ENCODE results near the gene EFHC1.

The EFHC1 gene

DNA sequence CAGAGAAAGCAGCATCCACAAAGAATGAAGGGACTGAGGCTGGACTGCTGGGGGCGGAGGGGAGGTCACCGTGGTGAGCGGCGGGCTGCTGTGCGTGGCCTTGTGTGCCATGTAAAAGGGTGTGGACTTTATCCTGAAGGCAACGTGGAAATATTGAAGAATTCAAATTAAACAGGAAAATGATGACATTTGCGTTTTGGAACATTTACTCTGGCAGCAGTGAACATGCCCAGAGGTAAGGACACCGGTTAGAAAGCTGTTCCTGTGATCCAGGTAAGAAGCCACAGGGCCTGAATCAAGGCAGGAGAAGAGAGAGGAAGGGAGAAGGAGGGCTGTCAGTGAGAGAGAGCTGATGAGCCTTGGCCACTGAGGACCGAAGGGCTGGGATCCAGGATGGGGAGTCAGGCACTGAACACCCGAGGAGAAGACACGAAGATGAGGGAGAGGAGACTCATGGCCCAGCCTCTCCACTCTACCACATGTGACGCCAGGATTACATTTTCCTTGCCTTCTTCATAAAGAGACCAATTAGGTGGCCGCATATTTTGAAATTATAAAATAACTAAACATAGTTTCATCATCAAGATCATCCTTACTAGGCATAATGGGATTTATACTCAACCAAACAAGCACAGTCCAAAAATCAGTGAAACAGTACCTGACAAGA, 98.3 kb downstream of the EFHC1 start:
- DNase-seq (ENCODE audit: low read depth), result no peak

DNA sequence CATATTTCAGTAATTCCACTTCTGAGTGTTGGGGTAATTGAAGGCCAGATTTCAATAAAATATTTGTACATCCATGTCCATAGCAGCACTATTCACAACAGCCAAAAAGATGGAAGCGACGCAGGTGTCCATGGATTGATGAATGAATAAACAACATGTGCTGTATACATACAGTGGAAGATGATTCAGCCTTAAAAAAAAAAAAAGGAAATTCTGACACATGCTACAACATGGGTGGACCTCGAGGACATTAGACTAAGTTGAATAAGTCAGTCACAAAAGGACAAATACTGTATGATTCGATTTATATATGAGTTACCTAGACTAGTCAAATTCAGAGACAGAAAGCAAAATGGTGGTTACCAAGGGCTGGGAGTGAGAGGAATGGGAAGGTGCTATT, 99.5 kb downstream of the EFHC1 start:
- DNase-seq (ENCODE audit: low read depth), result no peak

DNA sequence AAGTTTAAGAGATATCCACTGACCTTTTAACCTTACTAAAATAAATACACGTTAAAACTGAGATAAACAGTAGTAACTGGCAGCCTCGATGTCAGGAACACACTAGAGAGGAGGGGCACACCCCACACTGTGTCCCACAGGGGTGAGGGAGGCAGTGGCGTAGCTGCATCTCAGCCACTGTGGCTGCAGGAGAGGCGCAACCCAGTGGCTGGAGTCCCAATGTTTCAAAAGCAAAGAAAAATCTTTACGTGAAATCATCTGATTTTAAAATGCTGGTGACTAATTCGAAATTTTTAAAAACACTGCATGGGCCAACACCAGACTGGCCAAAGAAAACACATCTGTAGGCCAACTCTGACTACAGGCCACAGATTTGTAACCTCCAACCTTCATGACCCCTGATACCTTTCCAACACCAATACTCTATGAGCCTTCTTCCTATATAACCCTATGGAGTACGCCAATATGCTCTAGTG, 102.0 kb downstream of the EFHC1 start:
- DNase-seq (ENCODE audit: low read depth), result no peak

DNA sequence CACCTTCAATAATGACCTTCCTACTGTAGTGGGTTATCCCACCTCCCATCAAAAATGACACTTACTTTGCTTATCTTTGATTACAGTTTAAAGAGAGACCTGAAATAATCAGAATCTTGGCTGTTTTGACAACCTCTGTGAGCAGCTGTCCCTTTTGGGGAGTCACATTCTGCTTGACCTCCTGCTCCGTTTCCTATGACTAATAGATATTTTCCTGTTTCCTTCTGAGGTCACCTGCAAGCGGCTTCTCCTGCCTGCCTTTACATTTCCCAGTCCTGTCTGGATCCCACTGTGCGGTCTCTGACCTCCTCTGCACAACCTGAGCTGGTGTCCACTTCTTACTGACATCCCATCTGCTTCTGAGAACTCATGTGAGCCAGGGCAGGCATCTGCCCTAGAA, 102.5 kb downstream of the EFHC1 start:
- no peak for DNase-seq (ENCODE audit: low read depth)

DNA sequence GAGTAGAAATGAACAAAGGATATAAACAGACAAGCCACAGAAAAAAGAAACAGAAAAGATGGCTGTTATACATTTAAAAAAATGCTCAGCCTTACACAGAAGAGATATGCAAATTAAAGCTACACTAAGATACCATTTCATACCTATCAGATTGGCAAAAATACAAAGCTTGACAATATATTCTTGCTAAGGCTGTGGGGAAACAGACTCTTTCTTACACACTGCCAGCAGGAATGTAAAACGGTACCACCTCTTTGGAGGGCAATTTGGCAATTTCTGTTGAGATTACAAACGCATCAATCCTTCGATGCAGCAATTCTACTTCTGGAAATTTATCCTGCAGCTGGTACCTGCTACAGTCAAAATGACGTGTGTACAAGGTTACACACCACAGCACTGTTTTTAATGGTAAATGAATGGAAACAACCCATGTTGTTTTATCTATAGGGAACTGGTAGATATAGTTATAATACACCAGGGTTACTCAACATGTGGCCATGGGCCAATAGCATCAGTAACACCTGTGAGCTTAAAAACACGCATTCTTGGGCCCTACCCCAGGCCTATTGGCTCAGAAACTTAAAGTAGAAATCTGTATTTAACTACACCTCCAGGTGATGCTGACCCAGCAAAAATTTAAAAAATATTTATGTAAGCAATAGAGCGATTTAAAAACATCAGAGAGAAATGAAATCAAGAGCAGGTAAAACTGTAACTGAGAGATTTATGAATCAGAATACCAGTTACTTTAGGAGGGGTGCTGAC, 103.4 kb downstream of the EFHC1 start:
- DNase-seq (ENCODE audit: low read depth), result no peak

DNA sequence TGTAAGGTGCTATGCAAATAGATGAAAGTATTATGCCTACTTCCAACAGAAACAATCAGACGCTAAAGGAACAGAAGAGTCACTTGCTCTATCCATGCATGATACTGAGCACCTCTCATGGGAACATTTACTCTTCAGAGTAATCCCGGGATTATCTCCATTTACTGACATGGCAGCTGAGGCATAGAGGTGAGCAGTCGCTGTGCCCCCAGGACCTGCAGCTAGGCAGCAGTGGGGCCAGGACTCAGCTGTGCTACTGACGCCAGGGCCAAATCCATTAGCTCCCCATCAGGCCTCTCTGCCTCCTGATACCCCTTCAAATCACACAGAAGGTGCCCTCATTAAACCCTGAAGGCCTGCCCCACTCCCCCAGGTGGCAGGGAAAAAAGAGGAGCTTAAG, 104.8 kb downstream of the EFHC1 start:
- DNase-seq (ENCODE audit: low read depth), result no peak

DNA sequence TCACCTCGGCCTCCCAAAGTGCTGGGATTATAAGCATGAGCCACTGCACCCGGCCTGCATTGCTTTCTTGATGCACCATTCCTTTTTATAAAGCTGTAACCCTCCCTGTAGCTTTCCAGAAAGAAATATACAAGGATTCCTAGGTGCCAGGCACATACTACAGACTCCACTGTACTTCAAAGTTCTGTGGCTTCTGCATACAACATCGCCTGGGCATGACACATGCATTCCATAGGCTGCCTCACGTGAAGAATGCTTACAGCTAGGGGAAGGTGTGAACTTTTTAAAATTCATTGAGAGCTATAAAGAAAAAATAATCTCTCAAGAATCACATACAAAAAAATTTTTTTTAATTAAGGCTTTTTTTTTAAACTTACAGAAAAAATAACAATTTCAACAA, 106.5 kb downstream of the EFHC1 start:
- DNase-seq (ENCODE audit: low read depth), result no peak

DNA sequence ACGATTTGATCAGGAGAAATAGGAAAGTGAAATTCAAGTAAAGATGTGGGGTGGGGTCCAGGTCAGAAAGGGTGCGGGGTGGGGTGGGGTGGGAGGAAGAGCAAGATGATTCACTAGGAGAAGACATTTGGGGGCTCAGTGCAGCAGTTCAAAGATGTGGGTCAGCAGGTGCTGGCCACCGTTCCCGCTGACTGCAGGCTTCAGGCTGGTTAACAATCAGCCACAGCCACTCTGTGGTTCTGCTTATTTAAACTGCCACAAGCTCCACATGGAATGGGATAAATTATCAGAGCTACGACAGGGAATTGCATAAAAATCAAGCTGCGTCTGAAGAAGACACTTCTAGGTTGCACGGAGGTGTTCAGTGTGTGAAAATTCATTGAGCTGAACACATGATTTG, 107.3 kb downstream of the EFHC1 start:
- no peak for DNase-seq (ENCODE audit: low read depth)

DNA sequence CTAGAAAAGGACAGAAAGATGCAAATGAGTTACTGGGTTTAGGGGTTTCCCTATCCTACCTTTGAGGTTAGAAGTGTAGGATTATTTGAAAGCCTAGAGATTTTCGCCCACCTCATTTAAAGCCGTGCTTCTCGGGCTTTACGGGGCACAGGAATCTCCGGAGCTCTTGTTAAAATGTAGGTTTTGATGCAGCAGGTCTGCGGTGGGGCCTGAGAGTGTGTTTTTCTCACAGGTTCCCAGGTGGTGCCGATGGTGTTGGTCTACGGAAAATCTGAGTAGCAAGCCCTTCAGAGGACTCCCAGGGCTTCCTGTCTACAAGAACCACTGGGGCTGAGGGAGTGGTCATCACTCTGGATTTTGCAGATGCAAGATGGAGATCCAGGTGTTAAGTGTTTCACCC, 109.2 kb downstream of the EFHC1 start:
- no peak for DNase-seq (ENCODE audit: low read depth)

DNA sequence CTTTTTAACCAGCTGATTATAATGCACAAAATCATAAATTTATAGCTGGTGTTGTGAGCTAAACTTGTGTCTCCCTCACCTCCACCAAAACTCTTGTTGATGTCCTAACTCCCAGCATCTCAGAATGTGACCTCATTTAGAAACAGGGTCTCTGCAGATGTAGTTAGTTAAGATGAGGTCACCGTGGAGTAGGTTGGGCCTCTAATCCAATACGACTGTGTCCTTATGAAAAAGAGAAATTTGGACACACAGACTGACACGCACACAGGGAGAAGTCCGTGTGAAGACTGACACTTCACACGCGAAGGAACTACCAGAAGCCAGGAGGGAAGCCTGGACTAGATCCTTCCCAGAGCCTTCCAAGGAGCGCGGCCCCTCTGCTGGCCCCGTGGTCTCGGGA, 110.2 kb downstream of the EFHC1 start:
- DNase-seq (ENCODE audit: low read depth), result no peak

DNA sequence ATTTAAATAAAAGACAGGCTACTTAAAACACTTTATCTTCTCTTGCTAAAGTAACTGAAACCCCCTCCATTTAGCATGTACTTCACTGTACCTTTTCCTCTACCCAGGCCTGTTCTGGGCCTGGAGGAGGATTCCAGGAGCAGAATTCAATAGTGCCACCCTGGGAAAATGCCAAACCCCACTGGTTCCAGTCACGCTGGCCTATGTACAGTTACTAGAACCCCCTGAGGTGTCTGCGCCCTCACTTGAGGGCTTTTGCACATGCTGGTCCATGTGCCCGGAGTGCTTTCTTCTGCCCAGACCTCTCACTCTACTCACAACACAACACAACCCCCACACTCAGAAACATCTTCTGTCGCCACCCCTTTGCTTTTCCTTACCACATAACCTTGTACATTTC, 111.3 kb downstream of the EFHC1 start:
- no peak for DNase-seq (ENCODE audit: low read depth)

DNA sequence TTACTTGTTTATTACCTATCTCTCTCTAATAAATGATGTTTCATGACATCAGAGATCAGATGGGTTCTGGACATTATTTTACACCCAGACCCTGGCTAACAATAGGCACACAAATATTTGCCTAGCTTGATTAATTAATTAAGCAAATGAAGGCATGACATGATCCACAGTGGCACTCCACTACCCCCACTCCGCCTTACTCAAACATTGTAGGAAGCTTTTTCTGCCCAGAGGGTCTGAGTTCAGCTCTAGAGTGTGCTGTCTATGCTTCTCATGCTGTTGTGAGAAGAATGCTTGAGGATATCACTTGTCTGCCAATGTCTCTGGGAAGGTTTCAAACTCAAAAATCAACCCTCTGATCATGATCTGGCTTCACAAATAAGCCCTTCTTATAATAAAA, 111.7 kb downstream of the EFHC1 start:
- DNase-seq (ENCODE audit: low read depth), result no peak

DNA sequence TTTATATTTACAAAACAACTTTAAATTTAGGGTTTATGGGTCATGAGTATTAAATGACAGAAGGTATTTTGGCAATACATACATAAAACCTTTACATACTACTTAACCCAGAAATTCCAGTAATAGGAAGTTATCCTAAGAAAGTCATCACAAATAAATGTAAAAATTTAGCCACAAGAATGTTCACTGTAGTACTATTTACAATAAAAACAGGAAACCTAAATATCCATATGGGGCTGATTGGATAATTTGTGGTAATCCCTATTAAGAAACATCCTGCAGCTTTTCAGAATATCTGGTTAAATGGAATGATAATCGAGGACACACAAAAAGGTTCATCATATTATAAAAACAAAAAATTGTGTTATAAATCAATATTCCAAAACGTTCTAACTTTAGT, 112.3 kb downstream of the EFHC1 start:
- no peak for DNase-seq (ENCODE audit: low read depth)

DNA sequence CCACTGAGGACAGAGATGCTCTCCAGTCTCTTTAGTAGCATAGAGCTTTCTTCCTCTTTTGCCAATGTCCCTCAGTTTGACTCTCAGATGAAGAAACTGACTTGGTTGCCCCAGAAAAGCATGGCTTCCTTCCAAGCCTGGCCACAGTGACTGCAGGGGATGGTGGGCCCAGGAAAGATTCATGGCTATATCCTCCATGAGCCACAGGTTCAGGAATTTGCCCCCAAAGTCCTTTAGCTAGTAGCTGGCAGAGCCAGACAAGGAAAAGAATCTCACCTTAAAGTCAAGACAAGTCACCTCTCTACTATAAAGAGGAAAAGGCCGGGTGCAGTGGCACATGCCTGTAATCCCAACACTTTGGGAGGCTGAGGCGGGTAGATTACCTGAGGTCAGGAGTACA, 113.3 kb downstream of the EFHC1 start:
- DNase-seq (ENCODE audit: low read depth), result no peak

DNA sequence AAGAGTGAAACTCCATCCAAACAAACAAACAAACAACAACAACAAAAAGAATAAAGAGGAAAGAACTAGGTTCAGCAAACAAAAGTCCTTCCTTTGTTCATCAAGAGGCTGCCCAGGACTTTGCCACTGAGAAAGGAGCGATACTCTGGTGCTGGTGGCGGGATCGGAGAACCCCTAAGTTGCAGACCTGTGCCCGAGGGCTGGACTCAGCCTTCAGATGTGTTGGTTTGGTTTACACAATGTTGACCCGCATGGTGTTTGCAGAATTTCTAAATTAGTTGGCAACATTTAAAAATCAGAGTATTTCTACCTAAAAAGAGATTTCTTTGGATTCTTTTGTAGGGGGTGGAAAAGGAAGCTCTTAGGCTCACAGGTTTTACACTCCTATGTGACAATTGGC, 114.2 kb downstream of the EFHC1 start:
- no peak for DNase-seq (ENCODE audit: low read depth)

DNA sequence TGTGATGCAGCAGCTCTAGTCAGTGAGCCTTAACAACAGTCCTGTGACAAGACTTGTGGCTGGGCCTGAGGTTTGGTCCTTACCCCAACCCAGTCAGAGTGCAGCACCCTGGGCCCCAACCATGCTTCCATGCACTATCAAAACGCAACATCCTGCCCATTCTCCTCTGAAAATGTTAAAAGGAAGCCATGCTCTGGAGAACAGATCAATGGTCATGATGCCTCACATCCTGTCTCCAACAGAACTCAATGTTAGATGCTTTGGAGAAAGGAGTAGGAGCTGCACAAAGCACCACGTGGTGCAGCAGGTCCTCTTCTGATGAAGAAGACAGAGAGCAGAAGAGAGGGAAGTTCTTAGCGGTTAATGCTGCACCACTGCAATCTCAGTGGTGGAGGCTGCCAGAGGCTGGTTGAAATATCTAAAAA, 114.8 kb downstream of the EFHC1 start:
- no peak for DNase-seq (ENCODE audit: low read depth)

DNA sequence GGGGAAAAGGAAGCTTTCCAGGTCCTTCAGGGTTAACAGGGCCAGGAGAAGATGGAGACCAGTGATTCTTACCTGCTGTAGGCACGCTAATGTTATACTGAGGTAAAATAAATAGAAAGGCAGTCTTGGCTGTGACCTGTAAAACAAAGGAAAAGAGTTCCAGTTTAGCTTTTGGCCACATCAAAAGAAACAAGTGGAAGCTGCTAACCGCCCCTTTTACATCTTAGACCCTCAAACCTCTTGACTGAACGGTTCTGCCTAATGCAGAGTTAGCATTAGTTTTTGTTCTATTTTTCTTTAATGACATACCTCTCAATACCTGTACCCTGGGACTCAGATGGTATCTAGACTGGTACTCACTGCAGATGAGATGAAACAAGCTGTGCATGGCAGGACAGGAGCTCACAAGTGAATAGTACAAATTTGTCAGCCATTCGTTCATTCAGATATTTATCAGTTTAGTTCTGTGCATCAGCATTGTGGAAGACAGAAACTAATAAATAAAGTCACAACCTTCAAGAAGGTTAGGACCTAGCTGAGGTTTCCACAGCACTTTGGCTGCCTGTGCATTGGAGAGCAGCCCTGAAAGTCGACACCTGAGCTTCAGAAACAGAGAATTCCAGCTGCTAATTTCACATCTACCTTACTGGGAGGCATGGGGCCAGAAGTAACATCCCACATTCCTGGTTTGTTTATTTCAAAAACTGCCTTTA, 115.7 kb downstream of the EFHC1 start:
- DNase-seq (ENCODE audit: low read depth), result no peak

DNA sequence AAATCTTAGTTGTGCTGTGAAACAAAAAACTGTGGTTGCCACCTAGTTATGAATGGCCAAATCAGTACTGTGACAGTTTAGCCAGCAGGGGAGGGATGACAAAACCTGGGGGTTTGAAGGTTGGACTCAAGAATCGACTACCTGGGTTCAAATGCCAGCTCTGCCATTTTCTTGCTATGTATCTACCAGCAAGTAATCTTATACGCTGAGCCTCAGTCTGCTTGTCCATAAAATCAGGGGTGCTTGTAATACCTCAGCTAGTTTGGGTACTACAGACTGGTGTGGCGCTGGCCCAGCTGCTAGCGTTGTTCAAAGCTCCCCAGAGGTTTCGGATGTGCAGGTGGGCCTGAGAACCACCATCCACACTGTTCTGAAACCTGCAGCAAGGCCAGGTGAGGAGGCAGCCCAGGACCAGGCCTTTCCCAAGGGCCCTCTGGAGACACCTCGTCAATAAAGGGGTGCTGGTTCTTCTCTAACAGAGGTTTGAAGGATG, 116.3 kb downstream of the EFHC1 start:
- DNase-seq (ENCODE audit: low read depth), result no peak

DNA sequence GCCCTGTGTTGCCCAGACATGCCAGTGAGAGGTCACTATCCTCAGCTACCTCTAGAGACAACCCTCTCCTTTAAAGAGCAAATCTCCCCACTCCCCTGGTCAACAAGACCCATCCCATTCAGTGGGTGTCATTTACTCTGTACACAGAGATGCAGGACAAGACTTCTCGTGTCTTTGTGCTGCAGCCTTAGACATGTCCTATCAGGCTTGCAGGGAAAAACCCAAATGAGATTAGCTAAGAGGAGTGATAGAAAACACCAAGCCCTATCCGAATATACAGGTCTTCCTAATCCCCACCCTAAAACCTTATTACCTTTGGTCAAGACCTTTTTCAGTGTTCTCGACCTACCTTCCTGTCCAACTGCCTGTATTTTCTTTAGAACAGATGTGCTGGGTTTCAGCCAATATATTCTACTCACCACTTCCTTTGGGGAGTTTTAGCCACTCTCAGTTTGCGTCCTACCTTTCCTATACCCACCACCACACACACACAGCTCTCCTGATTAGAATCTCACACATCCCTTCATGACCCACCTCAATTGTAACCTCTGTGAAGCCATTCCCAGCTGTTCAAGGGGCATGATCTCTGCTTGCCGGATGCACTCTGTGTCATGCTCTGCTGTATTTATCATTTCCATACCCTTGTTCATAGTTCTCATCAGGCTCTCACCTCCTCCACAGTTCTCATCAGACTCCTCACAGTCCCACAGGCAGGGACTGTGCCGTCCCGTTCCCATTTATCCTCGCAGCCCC, 117.0 kb downstream of the EFHC1 start:
- DNase-seq (ENCODE audit: low read depth), result no peak

DNA sequence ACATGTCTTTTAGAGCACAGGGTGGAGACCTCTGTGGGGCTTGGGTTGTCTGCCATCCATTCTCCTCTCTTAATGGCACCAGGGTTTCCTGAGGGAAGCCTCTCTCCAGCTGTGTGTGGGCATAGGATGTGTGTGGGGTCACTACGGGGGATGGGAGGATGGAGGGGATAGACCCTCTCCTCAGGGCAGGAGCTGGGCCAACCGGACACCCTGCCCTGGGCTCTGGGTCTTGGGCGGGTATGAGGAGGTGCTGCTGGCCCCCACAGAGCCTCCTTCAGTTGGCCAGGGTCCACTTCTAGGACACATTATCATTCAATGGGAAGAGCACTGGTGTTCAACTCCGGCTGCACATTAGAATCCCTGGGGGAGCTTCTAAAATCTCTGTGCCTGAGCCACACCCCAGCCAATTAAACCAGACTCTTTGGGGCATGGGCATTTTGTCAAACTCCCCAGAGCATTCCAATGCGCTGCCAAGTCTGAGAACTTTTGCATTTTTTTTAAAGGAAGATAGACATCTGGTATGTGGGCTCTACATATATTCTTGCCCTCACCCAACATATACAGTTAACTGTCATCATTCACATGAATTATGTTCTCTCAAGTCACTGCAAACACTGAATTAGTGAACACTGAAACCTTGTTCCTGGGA, 118.2 kb downstream of the EFHC1 start:
- no peak for DNase-seq (ENCODE audit: low read depth)

DNA sequence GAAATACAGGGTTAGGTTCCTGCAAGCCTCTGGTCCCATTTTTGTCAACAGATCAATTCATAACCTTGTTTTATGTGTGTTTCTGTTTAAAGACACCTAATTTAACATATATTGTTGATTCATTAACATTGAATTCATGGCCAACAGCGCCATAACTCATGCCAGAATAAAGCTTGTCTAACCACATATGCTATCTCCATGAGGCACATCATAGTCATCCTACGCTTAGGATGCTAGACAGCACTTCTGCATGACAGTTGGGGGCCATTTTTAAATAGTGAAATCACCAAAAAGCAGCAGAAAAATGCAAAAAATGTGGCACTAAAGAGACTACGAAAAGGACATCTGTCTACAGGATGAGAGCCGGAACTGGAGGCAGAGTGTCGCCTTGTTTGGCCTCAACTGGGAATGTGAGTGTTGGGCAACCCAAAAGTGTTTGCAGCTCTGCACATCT, 118.8 kb downstream of the EFHC1 start:
- no peak for DNase-seq (ENCODE audit: low read depth)

DNA sequence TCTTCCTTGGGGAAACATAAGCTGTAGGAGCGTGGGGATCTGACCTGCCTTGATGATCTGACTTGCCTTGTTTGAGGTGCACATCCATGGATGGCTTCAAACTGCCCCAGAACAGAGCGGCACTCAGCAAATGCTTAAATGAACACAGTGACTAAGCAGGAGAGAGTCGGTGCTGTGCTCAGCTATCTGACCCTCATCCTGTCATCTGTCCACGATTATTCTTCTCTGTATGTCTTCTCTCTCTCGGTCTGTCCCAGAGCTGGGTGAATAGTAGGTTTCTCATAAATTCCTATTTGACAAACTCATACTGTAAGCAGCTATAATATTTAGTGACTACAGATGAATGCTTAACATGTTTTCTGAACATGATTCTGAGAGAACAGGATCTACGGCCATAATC, 119.5 kb downstream of the EFHC1 start:
- no peak for DNase-seq (ENCODE audit: low read depth)

Data from stimulated activated CD8-positive, alpha-beta memory T cell treated with anti-CD3 and anti-CD28 coated beads, Interleukin-12 subunit alpha, Interleukin-12 subunit beta, amount 100 ng/mL, for 4 hours (primary cell).